SK-N-SH (cell line): ENCODE measurements around the gene ADAMTS14.

ENCODE experiments used
- CHD2 ChIP-seq: fragments of 150-350 bp; IDR thresholded peaks from 2 replicates; pipeline ENCODE4 v1.6.1; 2018; ENCODE audit warnings: low read length; ENCODE audit not compliant: partially characterized antibody
- CTCF ChIP-seq: fragments of 200-600 bp; sonication (generic); IDR thresholded peaks from 2 replicates; pipeline ENCODE4 v1.6.1; 2017; ENCODE audit warnings: antibody characterized with exemption, mild to moderate bottlenecking, moderate library complexity
- EP300 ChIP-seq, 2 experiments: IDR thresholded peaks; 2 replicates each; pipeline versions ENCODE4 v1.4.0 to v1.6.1; 2012; ENCODE audit warnings: borderline replicate concordance in 1 of 2, low read depth in 1 of 2, low read length in 1 of 2
- EZH2phosphoT487 ChIP-seq: fragments of 200-600 bp; sonication (generic); IDR thresholded peaks from 2 replicates; pipeline ENCODE4 v1.6.1; 2017; ENCODE audit warnings: low read depth, mixed run types, mild to moderate bottlenecking, antibody characterized with exemption, moderate library complexity, borderline replicate concordance
- GABPA ChIP-seq: IDR thresholded peaks from 2 replicates; pipeline ENCODE4 v1.4.0; 2012; ENCODE audit warnings: low read depth, mild to moderate bottlenecking
- GATA2 ChIP-seq: sonication (generic); formaldehyde crosslinking; IDR thresholded peaks from 2 replicates; pipeline ENCODE4 v1.5.0; 2020; ENCODE audit warnings: mild to moderate bottlenecking, missing genetic modification reagents
- MAX ChIP-seq: IDR thresholded peaks from 2 replicates; pipeline ENCODE4 v1.4.0; 2012; ENCODE audit warnings: low read depth
- NRF1 ChIP-seq: IDR thresholded peaks from 2 replicates; pipeline ENCODE4 v1.6.1; 2012; ENCODE audit warnings: low read depth, mild to moderate bottlenecking, low read length
- POLR2AphosphoS5 ChIP-seq: IDR thresholded peaks from 2 replicates; pipeline ENCODE4 v1.6.1; 2012; ENCODE audit warnings: low read depth, low read length
- RAD21 ChIP-seq: IDR thresholded peaks from 2 replicates; pipeline ENCODE4 v1.6.1; 2012; ENCODE audit warnings: mild to moderate bottlenecking, low read length
- REST ChIP-seq: IDR thresholded peaks from 2 replicates; pipeline ENCODE4 v1.6.1; 2012; ENCODE audit warnings: mild to moderate bottlenecking, low read depth, low read length, moderate library complexity
- RFX5 ChIP-seq: IDR thresholded peaks from 2 replicates; pipeline ENCODE4 v1.6.1; 2012; ENCODE audit warnings: mild to moderate bottlenecking, improper control_type of control experiment, low read length
- SMC3 ChIP-seq: IDR thresholded peaks from 2 replicates; pipeline ENCODE4 v1.6.1; 2012; ENCODE audit warnings: low read depth, low read length, improper control_type of control experiment
- ZBTB33 ChIP-seq: IDR thresholded peaks from 2 replicates; pipeline ENCODE4 v1.4.0; 2012; ENCODE audit warnings: low read depth, borderline replicate concordance

- no peak for TF ChIP-seq CTCF
- TF ChIP-seq MAX, result no peak
- TF ChIP-seq RFX5, result no peak
- no peak for TF ChIP-seq CHD2
- no peak for TF ChIP-seq GATA2 (CRISPR knock-in tag)
- no peak for TF ChIP-seq SMC3
- no peak for TF ChIP-seq EZH2phosphoT487
- no peak for TF ChIP-seq GABPA
- no peak for TF ChIP-seq RAD21
- TF ChIP-seq REST, result no peak
- no peak for TF ChIP-seq EP300 (IDR thresholded peaks at IDR 0.05; ENCODE audit: borderline replicate concordance in 1 of 2, low read depth in 1 of 2, low read length in 1 of 2)
- no peak for TF ChIP-seq POLR2AphosphoS5
- no peak for TF ChIP-seq ZBTB33
- TF ChIP-seq NRF1, result no peak
Observed at GRCh38 chr10:70674560-70675495, 2.5 kb downstream of the ADAMTS14 start.
